Nephron (organoid): ENCODE measurements around the gene TGIF2.
"Not testable (repeated sequence)": the region's sequence is repeated elsewhere in the genome, so short reads cannot be mapped to it uniquely, and the experiment has no call there.

ENCODE experiments used
- H3K27ac Mint-ChIP-seq, 3 experiments: 2 replicates each; pipeline ENCODE4 v1.8.0; 2020; ENCODE audit warnings: mixed read lengths in 3 of 3, mild to moderate bottlenecking in 2 of 3, moderate library complexity in 1 of 3
- H3K27me3 Mint-ChIP-seq: 2 replicates; pipeline ENCODE4 v1.8.0; 2021; ENCODE audit warnings: low read depth, mild to moderate bottlenecking, moderate library complexity, mixed read lengths
- H3K36me3 Mint-ChIP-seq: 2 replicates; pipeline ENCODE4 v1.8.0; 2020; ENCODE audit warnings: low read depth, mixed read lengths
- H3K4me1 Mint-ChIP-seq: 2 replicates; pipeline ENCODE4 v1.8.0; 2020; ENCODE audit warnings: mixed read lengths
- H3K4me3 Mint-ChIP-seq, 3 experiments: 2 replicates each; pipeline ENCODE4 v1.8.0; 2020; ENCODE audit warnings: mild to moderate bottlenecking in 3 of 3, mixed read lengths in 3 of 3, moderate library complexity in 2 of 3
- H3K9me3 Mint-ChIP-seq: 2 replicates; pipeline ENCODE4 v1.8.0; 2020; ENCODE audit warnings: mixed read lengths
- CTCF ChIP-seq, 3 experiments: fragments of 200-600 bp; sonication (generic); IDR thresholded peaks; one replicate each; pipeline ENCODE4 v1.5.0; 2021; ENCODE audit warnings: antibody characterized with exemption in 3 of 3; ENCODE audit not compliant: unreplicated experiment in 3 of 3

The TGIF2 gene

DNA sequence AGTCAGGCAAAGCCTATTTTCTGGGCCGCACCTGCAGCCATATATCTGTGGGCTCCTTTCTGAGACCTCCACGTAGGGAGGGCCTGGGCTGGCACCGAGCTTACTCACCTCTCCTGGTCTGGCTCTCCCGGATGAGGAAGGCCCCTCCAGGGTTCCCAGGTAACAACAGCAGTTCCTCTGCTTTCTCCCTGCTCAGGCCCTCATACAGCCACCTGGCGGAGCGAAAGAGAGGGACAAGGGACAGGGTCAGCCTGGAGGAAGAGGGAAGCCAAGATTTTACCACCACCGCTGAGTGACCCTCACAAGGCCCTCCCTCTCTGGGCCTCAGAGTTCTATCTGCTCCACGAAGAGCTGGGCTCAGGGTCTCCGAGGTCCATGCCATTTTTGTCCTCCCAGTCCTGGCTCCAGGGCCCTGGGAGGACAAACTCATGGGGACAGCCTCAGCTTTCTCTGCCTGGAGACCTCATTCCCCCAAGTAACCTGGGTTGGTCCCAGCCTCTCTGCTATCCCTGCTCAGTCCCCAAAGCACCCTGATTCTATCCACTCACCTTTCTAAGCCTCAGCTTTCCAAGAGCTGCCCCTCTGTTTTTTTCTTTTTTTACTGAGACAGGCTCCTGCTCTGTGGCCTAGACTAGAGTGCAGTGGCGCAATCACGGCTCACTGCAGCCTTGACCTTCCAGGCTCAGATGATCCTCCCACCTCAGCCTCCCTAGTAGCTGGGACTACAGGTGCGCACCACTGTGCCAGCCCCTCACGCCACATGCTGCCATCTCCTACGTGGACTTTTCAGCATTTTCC is 59.3 kb downstream of the TGIF2 start:
- no peaks in the 10 kb centered on the region for H3K36me3 Mint-ChIP-seq
- H3K4me1 Mint-ChIP-seq = no peaks in the 10 kb centered on the region
- no peaks in the 10 kb centered on the region for H3K9me3 Mint-ChIP-seq
- peaks cover 3% of the 10 kb centered on the region for H3K27me3 Mint-ChIP-seq
- no peak overlapping the region for H3K4me3 Mint-ChIP-seq
- H3K27ac Mint-ChIP-seq = no peak overlapping the region
- TF ChIP-seq CTCF (IDR thresholded peaks at IDR 0.05; ENCODE audit: unreplicated experiment in 3 of 3) = no peak

DNA sequence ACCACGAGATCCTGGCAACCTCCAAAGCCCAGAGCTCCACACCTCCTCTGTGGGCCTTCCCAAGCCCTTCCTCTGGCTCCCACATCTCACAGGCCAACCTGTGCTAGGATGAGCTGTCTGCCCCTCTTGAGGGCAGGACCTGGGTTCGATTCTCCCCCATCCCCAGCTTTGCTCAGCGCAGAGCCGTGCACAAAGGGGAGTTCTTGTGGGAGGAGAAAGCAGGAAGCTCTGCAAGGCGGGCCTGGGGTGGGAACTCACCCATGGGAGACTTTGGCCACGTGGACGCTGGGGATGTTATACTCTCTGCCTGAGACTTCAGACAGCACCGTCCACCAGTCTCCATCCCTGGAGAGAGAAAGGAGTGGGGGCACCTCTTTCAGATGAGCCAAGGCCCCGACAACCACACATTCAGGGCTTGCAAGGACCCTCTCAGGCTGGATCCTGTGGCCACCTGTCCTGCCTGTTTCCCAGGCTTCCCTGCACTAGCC is 59.9 kb downstream of the TGIF2 start:
- no peak overlapping the region for H3K27ac Mint-ChIP-seq
- no peaks in the 10 kb centered on the region for H3K4me1 Mint-ChIP-seq
- H3K36me3 Mint-ChIP-seq = no peaks in the 10 kb centered on the region
- H3K9me3 Mint-ChIP-seq = no peaks in the 10 kb centered on the region
- TF ChIP-seq CTCF (IDR thresholded peaks at IDR 0.05; ENCODE audit: unreplicated experiment in 3 of 3) = no peak
- peaks cover 3% of the 10 kb centered on the region for H3K27me3 Mint-ChIP-seq
- H3K4me3 Mint-ChIP-seq = no peak overlapping the region

DNA sequence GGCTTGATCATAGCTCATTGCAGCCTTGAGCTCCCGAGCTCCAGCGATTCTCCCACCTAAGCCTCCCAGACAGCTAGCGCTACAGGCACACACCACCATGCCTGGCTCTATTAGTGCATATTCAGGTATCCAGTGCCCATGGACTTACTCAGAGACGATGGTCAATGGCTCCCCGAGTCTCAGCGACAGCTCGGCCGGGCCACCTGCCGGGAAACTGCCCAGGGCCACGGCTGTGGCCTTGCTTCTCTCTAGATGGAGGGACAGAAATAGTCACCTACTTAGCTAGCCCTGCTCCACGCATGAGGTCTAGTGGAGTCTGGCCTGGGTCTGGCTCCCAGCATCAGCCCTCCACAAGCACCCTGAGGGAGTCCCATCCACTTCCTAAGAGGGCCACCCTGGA is 60.9 kb downstream of the TGIF2 start:
- Mint-ChIP-seq H3K4me1 (no peaks in the 10 kb centered on the region), H3K27ac (no peak overlapping the region), H3K4me3 (no peak overlapping the region), H3K36me3 (no peaks in the 10 kb centered on the region), H3K9me3 (no peaks in the 10 kb centered on the region), H3K27me3 (peaks cover 3% of the 10 kb centered on the region)
- no peak for TF ChIP-seq CTCF (IDR thresholded peaks at IDR 0.05; ENCODE audit: unreplicated experiment in 3 of 3)

GRCh38 chr20:36638876-36639400 is 65.5 kb downstream of the TGIF2 start:
- not testable (repeated sequence) for H3K36me3 Mint-ChIP-seq, H3K27me3 Mint-ChIP-seq, H3K27ac Mint-ChIP-seq, H3K9me3 Mint-ChIP-seq, H3K4me3 Mint-ChIP-seq, H3K4me1 Mint-ChIP-seq

GRCh38 chr20:36641506-36641843 is 68.1 kb downstream of the TGIF2 start:
- H3K27me3 Mint-ChIP-seq = no peaks in the 10 kb centered on the region
- no peak for TF ChIP-seq CTCF (IDR thresholded peaks at IDR 0.05; ENCODE audit: unreplicated experiment in 3 of 3)
- H3K36me3 Mint-ChIP-seq = no peaks in the 10 kb centered on the region
- no peak overlapping the region for H3K4me3 Mint-ChIP-seq
- H3K4me1 Mint-ChIP-seq = no peaks in the 10 kb centered on the region
- no peak overlapping the region for H3K27ac Mint-ChIP-seq
- no peaks in the 10 kb centered on the region for H3K9me3 Mint-ChIP-seq

DNA sequence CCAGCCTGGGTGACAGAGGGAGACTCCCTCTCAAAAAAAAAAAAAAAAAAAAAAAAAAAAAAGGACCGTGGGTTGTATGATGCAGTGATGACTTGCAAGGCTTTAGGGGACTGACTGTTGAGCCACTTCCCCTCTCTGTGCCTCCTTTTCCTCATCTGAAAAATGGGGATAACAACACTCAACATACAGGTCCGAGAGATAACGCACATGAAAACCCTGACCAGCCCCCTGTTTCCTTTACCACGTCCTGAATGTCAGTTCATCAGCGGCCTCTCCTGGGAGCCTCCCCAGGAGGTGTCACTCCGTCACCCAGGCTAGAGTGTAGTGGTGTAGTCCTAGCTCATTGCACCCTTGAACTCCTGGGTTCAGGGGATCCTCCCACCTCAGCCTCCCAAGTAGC is 68.7 kb downstream of the TGIF2 start:
- Mint-ChIP-seq H3K27me3 (no peaks in the 10 kb centered on the region), H3K4me3 (no peak overlapping the region), H3K27ac (no peak overlapping the region), H3K4me1 (no peaks in the 10 kb centered on the region), H3K36me3 (no peaks in the 10 kb centered on the region), H3K9me3 (no peaks in the 10 kb centered on the region)
- no peak for TF ChIP-seq CTCF (IDR thresholded peaks at IDR 0.05; ENCODE audit: unreplicated experiment in 3 of 3)
